ENCODE results near the gene H6PD.

Gene H6PD

DNA sequence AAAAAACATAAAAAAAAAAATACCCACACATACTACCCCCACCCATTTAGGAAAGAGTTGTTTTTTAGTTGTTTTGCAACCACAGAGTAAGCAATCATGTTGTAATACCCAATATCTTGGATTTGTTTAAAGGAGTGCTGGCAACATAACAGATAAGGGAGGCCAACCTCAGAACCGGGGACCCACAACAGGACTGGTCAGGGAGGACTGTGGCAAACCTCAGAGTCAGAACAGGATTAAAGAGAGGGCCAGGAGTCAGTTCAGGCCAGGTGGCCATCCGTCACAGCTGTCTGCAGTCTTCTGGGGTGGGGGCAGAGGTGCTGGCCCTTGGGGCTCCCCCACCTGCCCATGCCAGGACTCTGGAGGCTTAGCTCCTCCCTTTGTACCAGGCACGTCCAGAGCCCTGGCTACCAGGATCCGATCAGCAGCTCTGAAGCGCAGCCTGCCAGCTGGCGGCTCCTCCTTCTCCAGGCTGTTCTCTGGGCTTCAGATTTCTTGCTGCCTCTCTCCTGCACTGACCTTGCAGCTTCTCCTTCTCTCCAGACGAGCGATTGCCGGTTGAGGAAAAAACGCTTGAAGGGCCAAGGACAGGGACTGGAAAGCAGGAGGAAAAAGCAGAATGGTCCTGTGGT lies 7.9 kb downstream of the H6PD start:
- no peak for DNase-seq

DNA sequence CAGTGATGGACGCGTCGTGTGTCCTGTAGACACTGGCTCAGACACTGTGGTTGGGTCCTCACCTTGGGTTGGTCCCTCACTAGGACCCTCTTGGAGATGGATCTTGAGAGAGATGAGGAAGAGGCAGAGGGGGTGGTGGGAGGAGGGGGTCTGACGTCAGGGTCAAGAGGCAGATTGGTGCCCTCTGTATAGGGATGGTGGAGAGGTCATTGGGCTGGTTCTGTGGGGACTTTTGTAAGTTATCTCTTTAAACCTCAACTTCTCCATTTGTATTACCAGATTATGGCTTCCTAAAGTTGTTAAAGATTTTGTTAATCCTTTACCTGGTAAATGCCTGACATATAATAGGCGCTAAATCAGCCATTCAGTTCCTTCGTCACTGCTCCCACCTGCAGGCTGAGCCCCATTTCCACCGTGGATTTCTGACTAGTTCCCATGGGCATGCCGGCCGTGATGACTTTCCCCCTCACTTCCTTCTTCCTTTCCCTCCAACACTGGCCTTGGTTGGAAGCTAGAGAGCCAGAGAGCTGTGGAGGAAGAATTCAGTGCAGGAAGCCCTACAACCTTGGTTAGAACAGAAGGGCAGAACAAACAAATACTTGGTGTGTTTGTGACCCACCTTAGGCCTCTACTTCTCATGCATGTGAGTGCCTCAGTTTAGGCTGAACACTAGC lies 8.6 kb downstream of the H6PD start:
- no peak for DNase-seq

DNA sequence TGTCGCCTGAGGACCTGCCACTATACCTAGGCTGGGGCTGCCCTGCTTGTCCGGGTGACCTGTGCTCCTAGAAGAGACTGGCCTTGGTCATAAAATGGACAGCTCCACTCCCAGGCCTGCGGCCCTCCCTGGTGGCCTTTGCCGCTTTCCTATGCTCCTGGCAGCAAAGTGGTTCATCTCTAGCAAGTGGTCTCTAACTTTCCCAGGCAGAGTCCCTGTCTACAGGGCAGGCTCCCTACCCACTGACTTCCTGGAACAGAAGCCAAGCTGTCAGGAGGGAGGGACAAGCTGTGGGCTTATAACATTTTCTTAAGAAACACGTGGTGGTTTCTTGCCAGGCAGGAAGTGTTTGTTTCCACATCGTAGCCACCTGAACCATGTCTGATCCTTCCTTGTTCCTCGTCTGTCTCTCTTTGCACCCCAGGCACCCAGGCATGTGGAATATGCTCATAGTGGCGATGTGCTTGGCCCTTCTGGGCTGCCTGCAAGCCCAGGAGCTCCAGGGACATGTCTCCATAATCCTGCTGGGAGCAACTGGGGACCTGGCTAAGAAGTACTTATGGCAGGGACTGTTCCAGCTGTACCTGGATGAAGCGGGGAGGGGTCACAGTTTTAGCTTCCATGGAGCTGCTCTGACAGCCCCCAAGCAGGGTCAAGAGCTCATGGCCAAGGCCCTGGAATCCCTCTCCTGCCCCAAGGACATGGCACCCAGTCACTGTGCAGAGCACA lies 10.1 kb downstream of the H6PD start:
- no peak for DNase-seq

DNA sequence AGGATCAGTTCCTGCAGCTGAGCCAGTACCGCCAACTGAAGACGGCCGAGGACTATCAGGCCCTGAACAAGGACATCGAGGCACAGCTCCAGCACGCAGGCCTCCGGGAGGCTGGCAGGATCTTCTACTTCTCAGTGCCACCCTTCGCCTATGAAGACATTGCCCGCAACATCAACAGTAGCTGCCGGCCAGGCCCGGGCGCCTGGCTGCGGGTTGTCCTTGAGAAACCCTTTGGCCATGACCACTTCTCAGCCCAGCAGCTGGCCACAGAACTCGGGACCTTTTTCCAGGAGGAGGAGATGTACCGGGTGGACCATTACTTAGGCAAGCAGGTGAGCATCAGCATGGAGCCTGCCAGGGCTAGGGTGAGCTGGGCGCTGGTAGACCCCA lies 10.7 kb downstream of the H6PD start:
- no peak for DNase-seq

DNA sequence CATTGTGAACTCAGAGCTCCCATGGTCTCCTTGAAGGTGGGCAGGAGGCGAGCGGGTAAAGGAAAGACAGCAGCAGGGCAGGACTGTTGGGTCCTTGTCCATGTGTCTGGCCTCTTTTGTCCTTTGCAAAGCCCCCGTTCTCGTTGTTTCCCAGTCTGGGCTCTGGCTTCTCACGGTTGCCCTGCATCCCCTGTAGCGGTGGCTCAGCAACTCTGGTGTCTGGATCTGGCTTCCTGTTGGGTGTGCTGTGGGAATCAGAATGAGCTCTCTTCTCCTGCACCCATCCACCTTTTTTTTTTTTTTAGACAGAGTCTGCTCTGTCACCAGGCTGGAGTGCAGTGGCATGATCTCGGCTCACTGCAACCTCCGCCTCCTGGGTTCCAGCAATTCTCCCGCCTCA lies 11.1 kb downstream of the H6PD start:
- no peak for DNase-seq

DNA sequence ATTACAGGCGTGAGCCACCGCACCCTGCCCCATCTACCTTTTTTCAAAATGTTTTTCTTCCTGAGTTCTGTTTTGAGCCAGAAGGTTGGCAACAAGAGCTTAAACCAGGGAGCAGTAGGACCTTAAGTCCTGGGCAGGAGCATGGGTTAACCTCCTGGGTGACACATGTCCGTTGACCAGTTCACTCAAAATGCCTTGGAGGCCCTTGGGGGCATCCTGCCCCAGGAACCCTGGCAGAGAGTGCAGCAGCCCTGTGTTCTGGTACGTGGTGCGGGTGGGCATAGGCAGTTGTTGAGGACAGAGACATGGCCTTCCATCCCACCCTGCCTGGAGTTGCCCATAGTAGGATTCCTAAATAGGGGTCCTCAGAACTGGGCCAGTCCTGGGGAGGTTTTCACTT lies 11.6 kb downstream of the H6PD start:
- no peak for DNase-seq

DNA sequence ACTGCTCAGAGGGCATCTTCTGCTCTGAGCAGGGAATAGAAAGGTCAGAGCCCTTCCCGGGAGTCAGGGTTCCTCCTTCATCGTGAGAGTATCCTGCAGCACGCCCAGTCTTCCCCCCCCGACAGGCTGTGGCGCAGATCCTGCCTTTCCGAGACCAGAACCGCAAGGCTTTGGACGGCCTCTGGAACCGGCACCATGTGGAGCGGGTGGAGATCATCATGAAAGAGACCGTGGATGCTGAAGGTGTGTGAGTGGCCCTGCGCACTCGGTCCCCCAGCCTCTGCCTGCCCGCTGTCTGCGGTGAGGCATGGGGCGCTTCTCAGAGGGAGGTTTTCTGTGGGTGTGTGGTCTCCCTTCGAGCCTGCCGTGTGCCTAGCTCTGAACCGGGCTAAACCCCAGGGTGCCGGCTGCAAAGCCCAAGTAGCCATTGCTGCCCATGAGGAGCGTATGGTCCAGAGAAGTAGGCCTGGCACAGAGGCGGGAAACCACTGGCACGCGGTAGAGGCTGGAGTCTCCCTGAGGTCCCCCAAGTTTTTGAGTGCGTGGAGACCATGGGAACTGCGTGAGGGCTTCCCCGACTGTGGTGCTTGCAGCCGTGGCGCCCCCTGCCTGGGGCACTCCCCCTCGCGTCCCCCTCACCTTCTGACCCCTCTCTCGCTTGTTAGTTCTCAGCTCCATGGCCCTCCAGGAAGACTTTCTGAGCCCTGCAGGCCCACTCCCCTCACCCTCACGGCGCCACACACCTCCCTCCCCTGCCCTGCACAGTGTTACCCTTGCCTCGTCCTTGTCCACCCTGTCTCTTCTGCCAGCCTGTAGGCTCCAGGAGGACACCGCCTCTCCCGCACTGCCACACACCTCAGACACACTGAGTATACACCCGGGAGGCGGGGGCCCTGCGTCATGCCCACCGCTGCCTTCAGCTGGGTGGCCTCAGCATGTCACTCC lies 12.5 kb downstream of the H6PD start:
- no peak for DNase-seq

DNA sequence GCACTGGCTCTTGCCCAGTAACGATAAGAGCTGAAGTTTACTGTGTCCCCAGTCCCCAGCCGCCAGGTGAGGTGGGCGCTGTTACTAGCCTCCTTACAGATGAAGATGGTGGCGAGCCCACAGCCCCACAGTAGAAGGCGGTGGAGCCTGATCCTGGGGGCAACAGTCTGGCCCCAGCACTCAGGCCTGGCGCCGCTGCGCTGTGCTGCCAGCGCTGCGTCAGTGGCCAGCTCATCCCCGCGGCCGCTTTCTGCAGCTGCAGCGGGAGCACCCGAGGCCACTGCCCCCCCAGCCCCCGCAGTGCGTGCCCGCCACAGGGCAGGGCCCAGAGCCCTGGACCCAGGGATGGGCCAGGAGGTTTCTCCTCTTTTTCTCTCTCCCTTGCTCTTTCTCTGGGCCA lies 13.3 kb downstream of the H6PD start:
- no peak for DNase-seq

DNA sequence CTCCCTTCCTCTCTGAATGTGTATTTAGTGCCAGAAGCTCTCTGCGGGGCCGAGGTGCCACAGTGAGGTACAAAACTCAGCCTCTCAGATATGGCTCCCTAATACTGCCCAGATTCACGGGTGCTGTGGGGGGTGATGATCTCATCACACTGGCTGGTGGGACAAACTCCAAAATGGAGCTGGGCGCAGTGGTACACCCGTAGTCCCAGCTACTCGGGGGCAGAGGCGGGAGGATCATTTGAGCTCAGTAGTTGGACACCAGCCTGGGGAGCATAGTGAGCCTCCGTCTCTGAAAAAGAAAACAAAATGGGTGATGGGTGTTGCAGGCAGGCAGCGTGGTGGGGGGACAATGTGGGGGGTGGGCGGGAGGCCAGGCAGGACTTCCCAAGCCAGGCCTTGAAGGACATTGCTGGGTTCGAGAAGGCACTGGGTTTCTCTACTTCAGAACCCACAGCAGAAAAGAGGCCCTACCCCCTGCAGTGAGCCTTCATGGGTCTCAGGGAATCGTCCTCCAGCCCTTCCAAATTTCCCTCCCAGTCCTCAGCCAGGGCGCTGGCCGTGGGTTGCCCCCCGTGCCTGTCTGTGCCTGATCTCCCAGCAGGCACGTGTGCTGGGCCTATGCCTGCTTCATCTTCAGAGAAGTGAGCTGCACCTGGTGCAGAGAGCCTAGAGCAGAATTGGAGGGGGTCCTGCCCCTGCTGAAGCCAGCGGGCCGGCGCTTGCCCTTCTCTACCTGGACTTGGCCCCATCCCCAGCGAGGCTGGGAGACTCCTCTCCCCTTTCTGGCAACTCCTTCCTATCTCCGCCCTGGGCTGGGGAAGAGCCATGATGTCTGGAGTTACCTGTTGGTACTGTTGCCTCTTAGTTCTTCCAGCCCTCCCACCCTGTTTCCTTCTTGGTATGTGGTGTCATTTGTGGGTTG lies 14.0 kb downstream of the H6PD start:
- DNase-seq, result no peak

DNA sequence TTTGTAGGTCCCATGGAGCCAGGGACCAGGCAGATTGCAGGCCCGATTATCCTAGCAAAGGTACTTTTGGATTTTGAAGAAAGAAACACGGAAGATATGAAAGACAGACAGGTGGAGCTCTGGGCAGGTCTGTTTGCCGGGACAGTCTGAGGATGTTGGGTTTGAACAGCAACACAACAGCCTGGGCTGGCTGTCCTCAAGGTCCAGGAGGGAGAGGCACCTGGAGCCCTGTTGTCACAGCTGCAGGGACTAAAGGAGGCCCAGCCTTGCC lies 14.6 kb downstream of the H6PD start:
- no peak for DNase-seq

DNA sequence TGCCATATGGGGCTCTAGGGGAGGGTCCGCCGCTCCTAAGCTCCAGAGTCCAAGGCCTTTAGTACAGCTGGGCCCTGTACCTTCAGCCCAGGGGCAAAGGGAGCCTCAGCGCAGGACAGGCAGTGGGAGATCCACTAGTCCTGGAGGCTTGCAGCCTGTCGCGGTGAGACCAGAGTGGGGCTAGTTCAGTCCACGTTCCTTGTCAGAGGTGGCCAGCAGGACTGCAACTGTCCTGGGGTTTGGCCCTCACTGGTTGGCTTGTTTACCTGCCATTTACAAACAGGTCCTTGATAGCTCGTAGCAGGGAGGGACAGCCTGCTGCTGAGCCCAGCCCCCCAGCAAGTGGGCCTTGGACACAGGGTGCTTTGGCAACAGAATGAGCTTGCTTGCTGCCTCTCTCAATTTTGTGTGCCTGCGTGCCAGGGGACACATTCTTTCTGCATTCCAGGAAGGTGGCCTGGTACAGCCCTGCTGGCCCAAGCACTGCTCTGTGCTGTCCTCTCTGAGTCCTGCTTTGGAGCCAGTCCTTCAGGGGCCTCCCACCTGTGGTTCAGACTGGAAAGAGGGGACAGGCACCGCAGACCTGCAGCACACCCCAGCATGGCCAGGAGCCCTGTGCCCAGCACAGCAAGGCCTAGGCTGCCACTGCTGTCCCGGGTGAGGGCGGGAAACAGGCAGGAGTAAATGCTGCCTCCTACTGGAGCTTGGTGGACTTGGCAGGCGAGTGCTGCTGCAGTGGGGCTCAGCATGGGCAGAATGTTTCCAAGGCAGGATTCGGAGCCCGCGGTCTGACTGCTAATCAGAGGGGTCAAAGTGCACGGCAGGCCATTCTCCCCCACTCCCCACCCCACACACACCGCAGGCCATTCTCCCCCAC lies 15.2 kb downstream of the H6PD start:
- DNase-seq, result peak; percentile 33 to 44

DNA sequence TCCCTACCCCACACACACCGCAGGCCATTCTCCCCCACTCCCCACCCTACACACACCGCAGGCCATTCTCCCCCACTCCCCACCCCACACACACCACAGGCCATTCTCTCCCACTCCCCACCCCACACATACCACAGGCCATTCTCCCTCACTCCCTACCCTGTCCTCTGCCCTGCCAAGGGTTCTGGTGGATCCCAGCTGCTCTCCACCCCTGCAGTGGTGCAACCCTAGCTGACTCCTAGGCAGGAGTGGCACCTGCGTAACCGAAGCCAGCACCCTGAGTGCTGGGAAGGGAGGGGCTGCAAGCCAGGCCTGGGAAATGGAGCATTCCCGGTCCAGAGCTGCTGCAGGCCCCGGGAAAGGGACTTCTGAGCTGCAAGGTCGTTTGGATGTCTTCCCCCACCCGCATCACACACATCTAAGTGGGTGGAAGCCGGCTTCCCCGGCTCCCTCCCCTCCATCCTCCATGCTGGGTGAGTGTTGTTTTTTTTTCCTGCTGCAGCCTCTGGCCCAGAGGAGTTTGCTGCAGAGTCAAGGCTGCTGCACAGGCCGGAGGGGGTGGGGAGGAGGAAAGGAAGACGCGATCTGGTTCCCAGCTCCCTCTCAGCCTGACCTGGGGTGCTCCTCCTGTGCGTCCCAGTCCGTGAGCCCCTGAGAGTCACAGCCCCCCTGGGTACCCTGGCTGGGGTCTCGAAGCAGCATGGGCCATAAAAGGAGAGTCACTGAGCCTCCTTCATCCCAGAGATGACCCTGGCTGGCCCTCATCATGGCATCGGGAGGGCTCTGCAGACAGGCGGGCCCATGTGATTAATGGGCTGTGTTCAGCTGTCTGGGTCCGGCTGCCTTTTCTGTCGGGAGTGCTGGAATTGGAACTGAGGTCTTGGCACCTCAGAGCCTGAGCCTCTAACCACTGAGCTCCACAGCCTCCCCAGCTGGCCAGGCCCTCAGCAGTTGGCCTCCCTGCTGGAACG lies 16.1 kb downstream of the H6PD start:
- DNase-seq, result no peak

DNA sequence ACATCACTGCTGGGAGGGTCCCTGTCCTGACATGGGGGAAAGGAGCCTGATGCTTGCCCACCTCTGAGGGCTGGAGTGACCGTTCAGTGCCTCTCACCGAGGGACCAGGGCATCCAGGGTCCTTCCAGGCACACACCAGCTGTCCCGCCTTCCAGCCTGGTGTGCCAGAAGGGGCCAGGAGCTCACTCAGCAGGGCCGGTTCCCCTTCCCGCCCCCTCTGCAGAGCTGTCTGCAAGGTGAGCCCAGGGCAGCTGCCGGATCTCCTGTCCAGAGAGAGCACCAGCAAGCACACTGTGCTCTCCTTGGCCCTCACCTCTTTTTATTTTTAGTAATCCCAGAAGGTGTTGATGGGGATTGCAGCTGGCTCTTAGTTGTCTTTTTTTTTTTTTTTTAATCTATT lies 16.9 kb downstream of the H6PD start:
- no peak for DNase-seq

DNA sequence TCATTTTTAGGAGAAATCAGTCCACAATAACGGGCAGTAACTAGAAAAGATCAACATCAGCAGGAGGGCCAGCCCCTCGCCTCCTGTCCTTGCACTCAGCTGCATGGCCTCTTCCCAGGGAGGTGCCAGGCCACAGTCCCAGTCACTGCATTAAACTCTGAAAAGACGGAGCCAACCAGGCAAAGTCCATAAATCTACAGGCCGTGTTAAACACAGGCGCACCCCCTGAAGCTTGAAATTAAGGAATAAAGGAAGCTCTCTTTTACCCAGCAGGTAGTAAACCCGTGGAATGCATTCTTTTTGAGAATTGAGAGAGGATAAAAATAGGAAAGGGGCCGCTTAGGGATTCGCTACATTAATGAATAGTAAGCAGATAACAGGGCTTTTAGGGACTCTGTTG lies 18.4 kb downstream of the H6PD start:
- DNase-seq, result no peak

DNA sequence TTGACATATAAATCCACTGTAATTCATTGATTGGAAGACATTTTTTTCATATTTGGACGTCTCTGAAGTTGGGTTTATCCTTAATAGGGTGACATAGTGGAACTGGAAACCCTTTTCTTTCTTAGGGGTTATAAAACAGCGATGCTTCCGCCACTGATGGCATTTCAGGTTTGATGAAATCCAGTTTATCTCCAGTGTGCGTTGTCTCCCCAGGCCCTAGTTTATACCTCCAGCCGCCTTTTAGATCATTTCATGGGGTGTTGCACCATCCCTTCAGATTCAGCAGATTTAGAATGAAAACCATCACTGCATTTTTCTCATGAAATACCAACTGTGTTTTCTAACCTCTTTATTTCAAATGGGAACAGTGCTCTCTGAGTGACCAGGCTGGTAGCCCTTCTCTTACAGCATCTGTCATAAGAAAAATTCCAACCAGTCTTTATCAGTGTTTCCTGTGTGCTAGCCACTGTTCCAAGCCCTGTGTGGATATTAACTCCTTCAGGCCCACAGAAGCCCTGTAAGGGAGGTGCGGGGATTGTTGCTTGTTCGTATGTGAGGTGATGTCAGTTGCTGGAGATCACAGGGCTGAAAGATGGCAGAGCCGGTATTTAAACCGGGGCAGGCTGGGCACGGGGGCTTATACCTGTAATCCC lies 19.0 kb downstream of the H6PD start:
- no peak for DNase-seq

DNA sequence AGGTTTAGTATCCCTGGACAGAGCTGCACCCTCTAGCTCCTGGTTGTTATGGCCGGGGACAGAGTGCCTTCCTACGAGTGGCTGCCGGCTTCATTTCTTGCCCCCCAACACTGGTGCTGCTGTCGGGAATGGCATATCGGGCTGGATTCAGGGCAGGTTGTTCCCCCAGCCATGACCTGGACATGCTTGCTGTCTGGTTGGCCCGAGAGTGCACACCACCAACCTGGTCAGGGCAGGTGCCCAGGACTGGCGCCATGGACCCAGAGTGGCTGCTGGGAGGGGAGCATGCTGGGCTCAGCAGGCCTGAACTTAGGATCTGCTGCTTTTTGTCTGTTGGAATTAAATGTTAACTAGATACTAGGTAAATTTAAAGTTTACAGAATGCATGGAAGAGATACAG lies 21.8 kb downstream of the H6PD start:
- no peak for DNase-seq

DNA sequence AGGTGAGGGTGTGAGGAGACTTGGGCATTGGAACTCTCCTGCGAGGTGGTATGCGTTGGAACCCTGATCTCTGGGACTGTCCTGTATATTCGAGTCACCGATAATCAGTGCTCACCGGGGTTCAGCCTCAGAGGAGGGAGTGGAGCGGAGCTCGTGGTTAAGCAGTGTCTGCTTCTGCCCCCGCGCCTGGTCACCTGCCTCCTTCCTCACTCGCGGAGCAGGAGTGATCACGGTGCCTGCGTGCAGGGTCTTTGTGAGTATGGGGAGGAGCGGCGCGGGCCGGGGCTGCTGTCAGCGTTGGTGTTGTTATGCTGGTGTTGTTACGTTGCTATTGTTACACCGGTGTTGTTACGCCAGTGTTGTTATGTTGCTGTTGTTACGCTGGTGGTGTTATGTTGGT lies 23.3 kb downstream of the H6PD start:
- DNase-seq, result no peak

DNA sequence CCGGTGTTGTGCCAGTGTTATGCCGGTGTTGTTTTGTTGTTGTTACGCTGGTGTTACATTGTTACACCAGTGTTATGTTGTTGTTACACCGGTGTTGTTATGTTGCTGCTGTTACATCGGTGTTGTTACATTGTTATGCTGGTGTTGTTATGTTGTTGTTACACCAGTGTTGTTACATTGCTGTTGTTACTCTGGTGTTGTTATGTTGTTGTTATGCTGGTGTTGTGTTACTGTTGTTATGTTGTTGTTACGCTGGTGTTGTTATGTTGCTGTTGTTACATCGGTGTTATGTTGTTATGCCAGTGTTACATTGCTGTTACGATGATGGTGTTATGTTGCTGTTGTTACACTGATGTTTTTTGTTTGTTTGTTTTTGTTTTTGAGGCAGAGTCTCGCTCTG lies 24.1 kb downstream of the H6PD start:
- DNase-seq, result no peak

DNA sequence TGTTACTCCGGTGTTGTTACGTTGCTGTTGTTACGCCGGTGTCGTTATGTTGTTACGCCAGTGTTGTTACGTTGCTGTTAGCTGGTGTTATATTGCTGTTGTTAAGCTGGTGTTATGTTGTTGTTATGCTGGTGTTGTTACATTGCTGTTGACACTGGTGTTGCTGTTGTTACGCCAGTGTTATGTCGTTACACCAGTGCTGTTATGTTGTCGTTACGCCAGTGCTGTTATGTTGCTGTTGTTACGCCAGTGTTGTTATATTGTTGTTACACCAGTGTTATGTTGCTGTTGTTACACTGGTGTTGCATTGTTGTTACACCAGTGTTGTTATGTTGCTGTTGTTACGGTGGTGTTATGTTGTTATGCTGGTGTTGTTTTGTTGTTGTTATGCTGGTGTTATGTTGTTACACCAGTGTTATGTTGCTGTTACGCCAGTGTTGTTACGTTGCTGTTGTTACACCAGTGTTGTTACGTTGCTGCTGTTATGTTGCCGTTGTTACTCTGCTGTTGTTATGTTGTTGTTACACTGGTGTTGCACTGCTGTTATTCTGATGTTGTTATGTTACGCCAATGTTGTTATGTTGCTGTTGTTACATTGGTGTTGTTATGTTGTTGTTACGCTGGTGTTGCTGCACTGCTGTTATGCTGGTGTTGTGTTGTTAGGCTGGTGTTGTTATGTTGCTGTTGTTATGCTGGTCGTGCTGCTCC lies 25.6 kb downstream of the H6PD start:
- DNase-seq, result no peak
